PC-3 (cell line): ENCODE measurements around the gene CSF1R. TPM values are rescaled to one million over a fixed set of nuclear protein-coding genes. Genes with fewer than 3 reads are reported as not detected.

Experiments
- ATAC-seq: fragments of 200-7000 bp; cut with Tn5 transposase; 2 replicates; pipeline ENCODE4 v1.9.1; 2020; ENCODE audit warnings: mild to moderate bottlenecking, moderate library complexity
- BruUV-seq: library from RNA; stranded (reverse); fragments of 400-500 nt; replicated peaks from 2 replicates; lab custom pipeline; 2021; lab: Mats Ljungman, UMichigan
- CTCF ChIA-PET: fragments of 300-600 bp; sonication (Branson Sonifier 250); formaldehyde crosslinking; loops from one replicate; lab custom pipeline; 2022; ENCODE audit warnings: antibody characterized with exemption; lab: Charles Lee
- POLR2A ChIA-PET: fragments of 300-600 bp; sonication (Branson Sonifier 250); formaldehyde crosslinking; loops from one replicate; lab custom pipeline; 2022; ENCODE audit warnings: antibody characterized with exemption; ENCODE audit not compliant: unreplicated experiment; lab: Charles Lee
- DNase-seq: peaks from one replicate; pipeline ENCODE4 v3.0.0-alpha.2; 2015
- H2AFZ ChIP-seq: fragments of 300-600 bp; sonication (generic); 2 replicates; pipeline ENCODE4 v1.6.0; 2016; ENCODE audit warnings: antibody characterized with exemption, low read length
- H3F3A ChIP-seq: fragments of 300-600 bp; sonication (generic); one replicate; pipeline ENCODE4 v1.6.0; 2017; ENCODE audit warnings: antibody characterized with exemption, low read length, control low read depth, mild to moderate bottlenecking; ENCODE audit not compliant: unreplicated experiment
- H3K27ac ChIP-seq: fragments of 300-600 bp; sonication (generic); 2 replicates; pipeline ENCODE4 v1.5.1; 2016; ENCODE audit warnings: mild to moderate bottlenecking, low read length
- H3K27me3 ChIP-seq: fragments of 300-600 bp; sonication (generic); 2 replicates; pipeline ENCODE4 v1.6.1; 2016; ENCODE audit warnings: low read length, mixed read lengths
- H3K36me3 ChIP-seq: fragments of 300-600 bp; sonication (generic); 2 replicates; pipeline ENCODE4 v1.6.1; 2016; ENCODE audit warnings: low read depth, mixed run types, low read length, mixed read lengths
- H3K4me1 ChIP-seq: fragments of 300-600 bp; sonication (generic); 2 replicates; pipeline ENCODE4 v1.5.1; 2016; ENCODE audit warnings: low read length; ENCODE audit not compliant: insufficient read depth
- H3K4me2 ChIP-seq: fragments of 300-600 bp; sonication (generic); 2 replicates; pipeline ENCODE4 v1.6.0; 2016; ENCODE audit warnings: low read length
- H3K4me3 ChIP-seq: fragments of 300-600 bp; sonication (generic); 2 replicates; pipeline ENCODE4 v1.5.1; 2016; ENCODE audit warnings: mild to moderate bottlenecking, low read length, mixed read lengths
- H3K79me2 ChIP-seq: fragments of 300-600 bp; sonication (generic); 2 replicates; pipeline ENCODE4 v1.6.1; 2017; ENCODE audit warnings: low read length, mixed read lengths
- H3K9ac ChIP-seq: fragments of 300-600 bp; sonication (generic); 2 replicates; pipeline ENCODE4 v1.6.0; 2016; ENCODE audit warnings: mild to moderate bottlenecking, low read length
- H3K9me2 ChIP-seq: fragments of 300-600 bp; sonication (generic); replicated peaks from 2 replicates; pipeline ENCODE4 v1.6.1; 2016; ENCODE audit warnings: mixed run types, low read length, mixed read lengths
- H3K9me3 ChIP-seq: fragments of 300-600 bp; sonication (generic); 2 replicates; pipeline ENCODE4 v1.6.1; 2016; ENCODE audit warnings: low read length, mixed read lengths
- H4K20me1 ChIP-seq: fragments of 300-600 bp; sonication (generic); 2 replicates; pipeline ENCODE4 v1.6.1; 2016; ENCODE audit warnings: low read length, mixed read lengths
- CTCF ChIP-seq: fragments of 300-600 bp; sonication (generic); conservative IDR thresholded peaks from 2 replicates; pipeline ENCODE4 v1.5.1; 2017; ENCODE audit warnings: antibody characterized with exemption, low read depth, mild to moderate bottlenecking, low read length
- EZH2 ChIP-seq: fragments of 300-600 bp; sonication (generic); IDR thresholded peaks from one replicate; pipeline ENCODE4 v1.6.1; 2017; ENCODE audit warnings: antibody characterized with exemption, mild to moderate bottlenecking, low read length; ENCODE audit not compliant: unreplicated experiment
- EZH2phosphoT487 ChIP-seq: fragments of 300-600 bp; sonication (generic); IDR thresholded peaks from 2 replicates; pipeline ENCODE4 v1.6.1; 2018; ENCODE audit warnings: mild to moderate bottlenecking, antibody characterized with exemption, low read length, borderline replicate concordance
- intact Hi-C: fragments of 100-400 bp; cut with micrococcal nuclease; formaldehyde crosslinking; loops from 2 replicates; pipeline ENCODE4 v1.9.0; 2023
- total RNA-seq: library from RNA; depleted of rRNA; stranded (reverse); fragments of >200 nt; gene quantifications from 2 replicates; pipeline ENCODE4 v1.2.3, GENCODE V29; 2014

CSF1R gene
- total RNA-seq, 1 experiment from 2014 or later: not detected

- intact Hi-C loops: no loop called here
- H3K4me2 ChIP-seq: no peak overlapping the region
- H3K4me1 ChIP-seq: peaks cover 20% of the 10 kb centered on the region
- no peak overlapping the region for H3K27ac ChIP-seq
- DNase-seq (no peak), ATAC-seq (no peak)
- H3K27me3 ChIP-seq: no peaks in the 10 kb centered on the region
- no peak overlapping the region for H3K4me3 ChIP-seq
- no peaks in the 10 kb centered on the region for H3K79me2 ChIP-seq
- H2AFZ ChIP-seq: no peak overlapping the region
- TF ChIP-seq CTCF (no peak), EZH2 (no peak), EZH2phosphoT487 (no peak)
- no peaks in the 10 kb centered on the region for H4K20me1 ChIP-seq
- POLR2A ChIA-PET: no interaction called here
- H3K9me3 ChIP-seq: no peaks in the 10 kb centered on the region
- CTCF ChIA-PET: no interaction called here
- H3K36me3 ChIP-seq: no peaks in the 10 kb centered on the region
- no peak overlapping the region for H3K9ac ChIP-seq
- H3F3A ChIP-seq: no peaks in the 10 kb centered on the region
- BruUV-seq: no TSS peak
- H3K9me2 ChIP-seq: no peaks in the 10 kb centered on the region
These were observed 22.7 kb downstream of the CSF1R start for GRCh38 chr5:150063638-150064037.

GRCh38 chr5:150062216-150062922 is 24.0 kb downstream of the CSF1R start:
- no peak for ATAC-seq
- H3K36me3 ChIP-seq: no peaks in the 10 kb centered on the region
- no peak overlapping the region for H3K9ac ChIP-seq
- CTCF ChIA-PET: no interaction called here
- no peak overlapping the region for H2AFZ ChIP-seq
- no peaks in the 10 kb centered on the region for H3F3A ChIP-seq
- no peak overlapping the region for H3K4me2 ChIP-seq
- no peak overlapping the region for H3K27ac ChIP-seq
- TF ChIP-seq EZH2phosphoT487 (no peak), CTCF (no peak), EZH2 (no peak)
- no peaks in the 10 kb centered on the region for H3K27me3 ChIP-seq
- H3K9me3 ChIP-seq: no peaks in the 10 kb centered on the region
- BruUV-seq: no TSS peak
- no peaks in the 10 kb centered on the region for H3K79me2 ChIP-seq
- POLR2A ChIA-PET: interaction anchor here (0.7 kb wide), 1 partner anchor 1853 kb away, joined by 3 read pairs; no protein-coding TSS in a partner anchor
- no peak for DNase-seq
- H3K4me3 ChIP-seq: no peak overlapping the region
- H4K20me1 ChIP-seq: no peaks in the 10 kb centered on the region
- H3K9me2 ChIP-seq: no peaks in the 10 kb centered on the region
- peaks cover 23% of the 10 kb centered on the region for H3K4me1 ChIP-seq
- intact Hi-C loops: no loop called here

GRCh38 chr5:150061538-150061995 is 24.8 kb downstream of the CSF1R start:
- no peak for DNase-seq
- intact Hi-C loops: no loop called here
- no peak overlapping the region for H3K4me2 ChIP-seq
- TF ChIP-seq CTCF: no peak
- TF ChIP-seq EZH2phosphoT487: no peak
- no peak for TF ChIP-seq EZH2
- H3K9ac ChIP-seq: no peak overlapping the region
- no peak overlapping the region for H2AFZ ChIP-seq
- H3K9me2 ChIP-seq: no peaks in the 10 kb centered on the region
- H3K27ac ChIP-seq: no peak overlapping the region
- no peaks in the 10 kb centered on the region for H3K36me3 ChIP-seq
- no peaks in the 10 kb centered on the region for H4K20me1 ChIP-seq
- no peaks in the 10 kb centered on the region for H3K27me3 ChIP-seq
- ATAC-seq: no peak
- H3K9me3 ChIP-seq: no peaks in the 10 kb centered on the region
- ChIA-PET CTCF (no interaction called here), POLR2A (no interaction called here)
- BruUV-seq: no TSS peak
- H3K4me1 ChIP-seq: peaks cover 16% of the 10 kb centered on the region
- no peaks in the 10 kb centered on the region for H3F3A ChIP-seq
- no peak overlapping the region for H3K4me3 ChIP-seq
- H3K79me2 ChIP-seq: no peaks in the 10 kb centered on the region
